HG02642 (cell line): Measurements from ENCODE around the gene OR2V2.
"Not testable (repeated sequence)": the region's sequence is repeated elsewhere in the genome, so short reads cannot be mapped to it uniquely, and the experiment has no call there.

Source experiments
- ATAC-seq: cut with Tn5 transposase; IDR thresholded peaks from one replicate; pipeline ENCODE4 v1.9.1; 2021; ENCODE audit warnings: mild to moderate bottlenecking; ENCODE audit not compliant: unreplicated experiment, poor library complexity

OR2V2 gene

GRCh38 chr5:181146927-181147636, at the start of gene OR2V2:
Gene OR2V2, plus strand, starts transcription at chr5:181147586. Its CDS starts 7,357 bp downstream, at chr5:181154943.
- ATAC-seq = not testable (repeated sequence)

GRCh38 chr5:181097759-181098491, 49.5 kb upstream of the OR2V2 start:
- not testable (repeated sequence) for ATAC-seq

GRCh38 chr5:181098762-181099601, 48.4 kb upstream of the OR2V2 start:
- ATAC-seq = no peak

GRCh38 chr5:181099602-181100086, 47.7 kb upstream of the OR2V2 start:
- ATAC-seq = no peak

GRCh38 chr5:181100121-181100875, 47.1 kb upstream of the OR2V2 start:
- no peak for ATAC-seq

- ATAC-seq = not testable (repeated sequence)
Observed at GRCh38 chr5:181101030-181101641, 46.2 kb upstream of the OR2V2 start.

GRCh38 chr5:181101930-181102674, 45.3 kb upstream of the OR2V2 start:
- ATAC-seq = not testable (repeated sequence)

GRCh38 chr5:181104259-181104568, 43.2 kb upstream of the OR2V2 start:
- ATAC-seq = not testable (repeated sequence)

- ATAC-seq = not testable (repeated sequence)
Observed at GRCh38 chr5:181104606-181105390, 42.6 kb upstream of the OR2V2 start.

GRCh38 chr5:181105391-181106025, 41.9 kb upstream of the OR2V2 start:
- ATAC-seq = no peak

GRCh38 chr5:181107699-181108098, 39.7 kb upstream of the OR2V2 start:
- no peak for ATAC-seq

- no peak for ATAC-seq
Observed at GRCh38 chr5:181108578-181109165, 38.7 kb upstream of the OR2V2 start.

GRCh38 chr5:181109489-181110013, 37.8 kb upstream of the OR2V2 start:
- ATAC-seq = no peak

GRCh38 chr5:181111010-181111409, 36.4 kb upstream of the OR2V2 start:
- no peak for ATAC-seq

- ATAC-seq = no peak
Observed at GRCh38 chr5:181112476-181112875, 34.9 kb upstream of the OR2V2 start.

GRCh38 chr5:181113572-181113971, 33.8 kb upstream of the OR2V2 start:
- ATAC-seq = not testable (repeated sequence)

- ATAC-seq = no peak
Observed at GRCh38 chr5:181114284-181114843, 33.0 kb upstream of the OR2V2 start.
